HG03064 (cell line): Measurements from ENCODE around the gene DIS3L2.
"Not testable (repeated sequence)": the region's sequence is repeated elsewhere in the genome, so short reads cannot be mapped to it uniquely, and the experiment has no call there.

Source experiments
- ATAC-seq: cut with Tn5 transposase; IDR thresholded peaks from one replicate; pipeline ENCODE4 v1.9.1; 2021; ENCODE audit warnings: low read depth; ENCODE audit not compliant: unreplicated experiment

The DIS3L2 gene

DNA sequence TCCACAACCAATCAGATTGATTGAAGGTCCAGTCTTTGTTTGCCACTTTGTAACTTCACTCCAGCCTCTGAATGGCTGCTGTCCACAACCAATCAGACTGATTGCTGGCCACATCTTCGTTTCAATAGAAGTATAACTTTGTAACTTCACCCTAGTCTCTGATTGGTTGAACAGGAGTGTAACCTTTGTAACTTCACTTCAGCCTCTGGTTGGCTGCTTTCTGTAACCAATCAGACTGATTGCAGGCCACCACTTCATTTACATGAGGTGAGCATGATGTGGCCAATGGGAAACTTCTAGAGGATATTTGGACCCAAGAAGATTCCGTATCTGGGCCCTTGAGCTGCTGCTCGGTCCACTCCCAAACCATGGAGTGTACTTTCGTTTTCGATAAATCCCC lies 400.1 kb downstream of the DIS3L2 start:
- no peak for ATAC-seq

DNA sequence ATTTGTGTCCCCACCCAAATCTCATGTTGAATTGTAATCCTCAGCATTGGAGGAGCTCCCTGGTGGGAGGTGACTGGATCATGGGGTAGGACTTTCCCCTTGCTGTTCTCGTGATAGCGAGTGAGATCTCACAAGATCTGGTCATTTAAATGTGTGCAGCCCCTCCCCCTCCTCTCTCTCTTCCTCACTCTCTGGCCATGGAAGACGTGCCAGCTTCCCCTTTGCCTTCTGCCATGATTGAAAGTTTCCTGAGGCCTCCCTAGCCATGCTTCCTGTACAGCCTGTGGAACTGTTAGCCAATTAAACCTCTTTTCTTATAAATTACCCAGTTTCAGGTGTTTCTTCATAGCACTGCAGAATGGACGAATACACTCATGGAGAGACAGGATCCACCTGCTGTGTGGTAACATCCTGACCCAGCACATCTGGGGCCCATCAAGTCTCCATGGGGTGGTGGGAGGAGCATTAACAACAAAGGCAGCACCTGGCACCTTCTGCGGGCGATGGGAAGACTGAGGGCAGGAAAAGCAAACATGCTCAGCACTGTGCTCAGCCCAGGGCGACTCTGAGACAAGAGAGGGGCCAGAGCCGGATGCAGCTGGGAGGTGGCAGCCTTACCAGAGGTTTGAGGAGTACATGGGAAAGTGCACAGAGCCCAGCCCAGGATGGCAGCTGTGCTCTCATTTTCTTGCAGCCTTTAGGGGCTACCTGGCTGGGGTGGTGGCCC lies 400.8 kb downstream of the DIS3L2 start:
- ATAC-seq: no peak

DNA sequence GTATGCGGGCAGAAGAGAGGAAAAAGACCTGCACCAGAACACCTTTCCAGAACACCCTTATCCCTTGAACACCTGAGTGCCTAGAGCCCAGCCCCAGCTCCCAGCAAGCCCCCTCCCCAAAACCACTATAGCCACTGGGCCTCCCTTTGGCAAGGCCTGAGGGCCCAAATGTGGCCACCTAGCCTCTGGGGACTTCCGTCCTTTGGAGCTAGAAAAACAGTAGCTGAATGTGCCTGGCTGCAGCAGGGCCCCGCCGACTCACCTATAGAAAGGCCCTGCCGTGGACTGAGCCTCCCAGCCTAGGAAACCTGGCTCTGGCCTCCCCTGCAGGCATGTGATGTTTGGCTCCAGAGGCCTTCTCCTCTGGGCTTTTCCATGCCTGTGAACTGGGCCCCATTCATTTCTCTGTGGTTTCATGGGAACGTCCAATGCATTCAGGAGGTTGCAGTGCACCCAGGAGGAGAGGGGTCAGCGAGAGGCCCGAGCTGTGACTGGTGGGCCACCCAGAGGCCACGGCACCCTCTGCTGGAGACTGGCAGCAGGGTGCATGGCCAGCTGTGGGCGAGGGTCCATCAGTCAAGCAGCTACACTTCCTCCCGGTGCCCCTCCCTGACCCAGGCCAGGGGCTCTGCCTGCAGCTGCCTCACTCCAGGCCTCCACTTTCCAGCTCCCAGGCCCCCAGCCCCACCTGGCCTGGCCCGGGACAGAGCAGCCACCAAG lies 401.7 kb downstream of the DIS3L2 start:
- not testable (repeated sequence) for ATAC-seq

DNA sequence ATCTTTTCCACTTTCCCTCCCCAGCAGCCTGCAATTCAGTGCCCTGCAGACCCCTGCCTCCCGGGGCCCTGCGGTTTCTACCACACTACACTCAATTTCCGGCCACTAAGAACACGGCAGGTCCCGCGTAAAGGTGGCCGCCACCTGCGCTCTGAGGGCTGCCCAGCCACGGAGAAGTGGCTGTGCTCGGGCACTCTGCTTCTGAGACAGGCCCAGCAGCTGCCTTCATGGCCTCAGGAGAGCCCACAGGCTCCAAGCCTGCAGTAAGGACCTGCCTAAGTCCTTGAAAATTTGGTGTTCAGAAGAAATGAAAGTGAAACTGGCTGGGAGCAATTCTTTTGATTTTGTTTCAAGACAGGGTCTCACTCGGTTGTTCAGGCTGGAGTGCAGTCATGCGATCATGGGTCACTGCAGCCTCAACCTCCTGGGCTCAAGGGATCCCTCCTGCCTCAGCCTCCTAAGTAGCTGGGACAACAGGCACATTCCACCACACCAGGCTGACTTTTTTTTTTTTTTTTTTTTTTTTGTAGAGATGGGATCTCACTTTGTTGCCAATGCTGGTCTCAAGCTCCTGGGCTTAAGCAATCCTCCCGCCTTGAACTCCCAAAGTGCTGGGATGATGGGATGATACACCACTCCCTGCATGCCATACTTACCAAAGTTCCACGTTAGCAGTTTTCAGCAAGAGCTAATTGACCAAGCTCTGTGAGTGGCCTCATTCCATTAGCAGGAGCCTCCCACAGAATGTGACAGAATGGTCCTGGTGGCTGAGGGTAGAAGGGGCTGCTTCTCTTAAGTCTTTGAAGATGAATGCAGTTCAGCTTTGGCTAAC lies 402.5 kb downstream of the DIS3L2 start:
- no peak for ATAC-seq

DNA sequence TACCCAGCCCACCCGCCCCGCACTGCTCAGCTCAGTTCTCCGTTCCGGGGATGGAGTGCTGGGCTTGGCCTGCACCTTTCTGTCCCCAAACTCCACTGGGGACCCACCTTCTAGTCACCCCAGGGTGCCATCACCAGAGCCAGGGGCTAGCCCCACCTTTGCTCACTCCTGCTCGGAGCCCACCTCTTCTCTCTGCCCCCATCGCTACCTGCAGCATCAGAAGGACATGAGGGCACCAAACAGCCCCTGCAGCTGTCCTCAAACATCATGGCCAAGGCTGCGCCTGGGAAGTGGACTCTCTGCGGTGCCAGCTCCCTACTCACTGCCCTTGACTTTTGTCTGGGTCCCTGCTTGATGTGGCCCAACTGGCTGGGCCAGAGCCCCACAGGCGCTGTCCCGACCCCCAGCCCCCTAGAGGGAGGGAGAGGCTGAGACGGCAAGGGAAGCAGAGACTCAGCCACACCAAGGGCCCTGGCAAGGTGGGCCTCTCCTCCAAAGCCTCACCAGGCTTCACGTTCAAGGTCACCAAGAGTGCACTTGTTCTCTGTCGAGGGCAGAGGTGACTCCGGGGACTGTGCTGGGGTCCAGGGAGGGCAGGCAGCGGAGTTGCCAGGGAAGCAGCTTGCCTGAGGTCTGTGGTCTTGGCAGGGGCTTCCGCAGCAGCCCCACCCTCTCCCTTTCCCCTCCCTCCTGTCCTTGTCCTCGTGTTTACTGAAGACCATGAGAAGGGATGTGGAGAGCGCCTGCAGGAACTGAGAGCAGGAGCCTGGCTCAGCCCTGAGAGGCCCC lies 403.5 kb downstream of the DIS3L2 start:
- ATAC-seq: not testable (repeated sequence)

DNA sequence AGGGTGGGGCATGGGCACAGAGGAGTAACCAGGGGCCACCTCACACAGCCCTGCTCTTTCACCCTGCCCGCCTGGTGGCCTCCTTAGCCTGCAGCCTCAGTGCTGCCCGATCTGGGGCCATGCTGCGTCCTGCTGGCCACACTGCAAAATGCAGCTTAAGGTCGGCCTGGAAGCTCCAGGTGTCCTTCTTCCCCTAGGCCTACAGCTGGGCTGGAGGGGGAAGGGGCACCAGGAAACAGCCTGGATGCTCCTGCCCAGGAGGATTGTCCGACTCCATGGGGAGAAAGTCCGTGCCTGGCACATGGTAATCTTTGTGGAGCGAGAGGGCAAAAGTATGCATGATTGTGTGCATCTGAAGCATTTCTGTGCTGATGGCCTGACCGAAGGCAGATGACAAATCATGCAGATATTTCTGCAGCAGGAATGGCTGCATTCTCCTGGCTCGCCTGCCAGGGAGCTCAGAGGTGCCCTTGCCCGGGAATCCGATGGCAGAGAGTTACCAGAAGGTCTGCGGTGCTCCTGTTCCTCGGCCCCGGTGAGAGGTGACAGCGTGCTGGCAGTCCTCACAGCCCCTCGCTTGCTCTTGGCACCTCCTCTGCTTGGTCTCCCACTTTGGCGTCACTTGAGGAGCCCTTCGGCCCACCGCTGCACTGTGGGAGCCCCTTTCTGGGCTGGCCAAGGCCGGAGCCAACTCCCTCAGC lies 404.3 kb downstream of the DIS3L2 start:
- no peak for ATAC-seq

DNA sequence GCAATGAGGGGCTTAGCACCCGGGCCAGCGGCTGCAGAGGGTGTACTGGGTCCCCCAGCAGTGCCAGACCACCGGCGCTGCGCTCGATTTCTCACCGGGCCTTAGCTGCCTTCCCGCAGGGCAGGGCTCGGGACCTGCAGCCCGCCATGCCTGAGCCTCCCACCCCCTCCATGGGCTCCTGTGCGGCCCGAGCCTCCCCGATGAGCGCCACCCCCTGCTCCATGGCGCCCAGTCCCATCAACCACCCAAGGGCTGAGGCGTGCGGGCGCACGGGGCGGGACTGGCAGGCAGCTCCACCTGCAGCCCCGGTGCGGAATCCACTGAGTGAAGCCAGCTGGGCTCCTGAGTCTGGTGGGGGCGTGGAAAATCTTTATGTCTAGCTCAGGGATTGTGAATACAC lies 404.9 kb downstream of the DIS3L2 start:
- not testable (repeated sequence) for ATAC-seq

DNA sequence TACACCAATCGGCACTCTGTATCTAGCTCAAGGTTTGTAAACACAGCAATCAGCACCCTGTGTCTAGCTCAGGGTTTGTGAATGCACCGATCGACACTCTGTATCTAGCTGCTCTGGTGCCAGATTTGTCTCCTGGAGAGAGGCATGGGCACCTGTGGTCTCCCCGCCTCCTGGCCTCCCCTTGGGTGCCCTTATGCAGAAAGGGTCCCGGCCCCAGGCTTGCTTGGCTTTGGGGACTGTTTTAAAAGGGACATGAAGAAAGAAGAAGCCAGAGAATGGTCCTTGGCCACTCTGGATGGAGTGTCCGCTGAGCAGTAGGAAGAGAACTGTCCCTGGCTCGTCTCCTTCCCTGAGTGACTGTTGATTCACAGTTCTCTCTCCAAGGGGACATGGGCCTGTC lies 405.5 kb downstream of the DIS3L2 start:
- no peak for ATAC-seq

DNA sequence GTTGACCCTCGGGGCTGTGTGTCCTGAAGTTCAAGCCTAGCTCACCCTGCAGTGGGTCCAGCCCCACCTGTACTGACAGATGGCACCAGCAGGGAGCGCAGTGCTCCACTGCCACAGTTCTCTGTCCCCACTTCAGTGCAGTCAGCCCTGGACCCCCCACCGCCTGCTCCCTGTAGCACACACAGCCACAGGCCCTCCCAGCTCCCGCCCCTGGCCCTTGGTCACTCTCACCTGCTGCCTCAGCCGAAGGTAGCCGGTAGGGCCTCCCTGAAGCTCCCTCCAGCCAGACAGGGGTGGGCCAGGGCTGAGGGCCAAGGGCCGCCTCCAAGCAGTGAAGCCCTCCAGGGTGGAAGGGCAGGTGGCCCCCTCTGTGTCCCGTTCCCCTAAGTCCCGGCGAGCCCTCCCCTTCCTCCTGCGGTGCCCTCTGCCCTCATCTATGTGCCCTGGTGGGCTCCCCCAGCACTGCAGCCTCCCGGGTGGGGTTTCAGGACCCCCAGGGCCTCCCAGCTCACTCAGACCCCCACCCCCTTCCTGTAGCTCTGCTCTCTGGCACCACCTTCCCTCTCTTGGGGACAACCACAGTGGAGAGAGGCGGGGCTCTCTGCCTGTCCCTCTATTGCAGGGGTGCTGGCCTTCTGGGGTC lies 406.2 kb downstream of the DIS3L2 start:
- ATAC-seq: no peak

DNA sequence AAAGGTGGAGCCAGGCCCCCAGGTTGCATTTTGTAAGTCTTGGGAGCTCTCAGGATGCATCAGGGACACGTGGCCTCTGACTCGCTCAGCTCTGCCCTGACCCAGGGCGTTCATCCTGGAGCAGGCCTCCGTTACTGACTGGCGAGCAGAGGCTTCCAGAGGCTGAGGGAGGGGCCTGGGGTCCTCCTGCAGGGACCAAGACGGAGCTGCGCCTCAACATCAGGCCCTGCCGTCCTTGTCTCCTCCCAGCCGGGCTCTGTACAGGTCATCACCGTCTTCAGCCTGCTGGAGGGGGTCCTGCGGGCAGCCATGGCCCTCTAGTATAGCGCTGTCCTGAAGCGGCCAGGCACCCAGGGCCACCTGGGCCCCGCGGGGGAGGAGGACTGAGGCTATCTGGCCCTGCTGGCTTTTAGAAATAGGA lies 406.8 kb downstream of the DIS3L2 start:
- no peak for ATAC-seq

DNA sequence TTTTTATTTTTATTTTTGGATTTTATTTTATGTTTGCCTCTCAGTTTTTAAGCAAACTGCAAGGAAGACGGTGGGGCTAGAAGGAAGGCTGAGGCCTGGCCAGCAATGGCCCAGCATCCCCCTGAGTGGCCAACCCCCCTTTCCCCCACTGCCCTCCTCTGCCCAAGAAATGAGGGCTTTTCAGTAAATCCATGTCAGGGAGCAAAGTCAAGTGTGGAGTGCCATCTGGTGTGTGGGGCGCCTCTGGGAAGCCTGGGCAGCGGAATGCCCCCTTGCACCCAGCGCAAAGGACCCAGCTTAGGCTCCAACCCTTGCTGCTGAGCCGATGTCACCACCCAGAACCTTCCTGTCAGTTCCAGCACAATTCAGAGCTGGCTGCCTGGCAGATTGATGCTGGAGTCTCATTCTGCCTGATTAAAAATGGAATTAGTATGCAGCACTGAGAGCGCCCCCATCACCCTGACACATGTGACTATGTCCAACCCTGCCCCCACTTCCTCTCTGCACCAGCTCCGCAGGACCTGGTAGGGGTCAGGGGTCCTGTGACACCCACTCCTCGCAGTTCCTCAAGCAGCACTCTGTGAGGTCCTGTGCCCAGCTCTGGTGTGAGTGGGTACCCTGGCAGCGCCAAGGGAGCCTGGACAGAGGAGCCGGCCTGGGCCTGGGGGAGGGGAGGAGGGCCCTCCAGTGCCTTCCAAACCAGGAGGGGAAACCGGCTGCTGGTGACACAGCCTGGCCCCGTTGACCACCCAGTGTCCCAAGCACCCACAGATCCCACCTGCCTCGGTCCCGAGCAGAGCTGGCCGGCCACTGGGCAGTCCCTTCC lies 407.8 kb downstream of the DIS3L2 start:
- ATAC-seq: no peak

DNA sequence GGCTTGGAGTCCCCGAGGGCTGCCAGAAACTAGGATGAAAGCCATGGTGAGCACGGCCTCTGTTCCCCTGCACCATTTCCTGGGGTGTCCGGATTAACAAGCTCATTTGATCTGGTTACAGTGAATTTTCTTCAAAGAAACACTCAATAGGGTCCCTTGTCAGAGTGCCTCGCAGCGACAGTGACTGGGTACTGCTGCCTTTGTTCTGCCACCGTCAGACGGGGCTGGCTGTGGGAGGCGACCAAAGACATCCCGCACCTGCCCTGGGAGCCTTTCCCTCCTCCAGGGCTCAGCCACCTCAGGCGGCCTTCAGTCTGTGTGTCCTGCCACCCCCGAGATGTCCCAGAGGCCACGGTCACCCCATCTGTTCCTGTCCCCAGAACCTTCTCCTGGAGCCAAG lies 408.5 kb downstream of the DIS3L2 start:
- ATAC-seq: not testable (repeated sequence)

DNA sequence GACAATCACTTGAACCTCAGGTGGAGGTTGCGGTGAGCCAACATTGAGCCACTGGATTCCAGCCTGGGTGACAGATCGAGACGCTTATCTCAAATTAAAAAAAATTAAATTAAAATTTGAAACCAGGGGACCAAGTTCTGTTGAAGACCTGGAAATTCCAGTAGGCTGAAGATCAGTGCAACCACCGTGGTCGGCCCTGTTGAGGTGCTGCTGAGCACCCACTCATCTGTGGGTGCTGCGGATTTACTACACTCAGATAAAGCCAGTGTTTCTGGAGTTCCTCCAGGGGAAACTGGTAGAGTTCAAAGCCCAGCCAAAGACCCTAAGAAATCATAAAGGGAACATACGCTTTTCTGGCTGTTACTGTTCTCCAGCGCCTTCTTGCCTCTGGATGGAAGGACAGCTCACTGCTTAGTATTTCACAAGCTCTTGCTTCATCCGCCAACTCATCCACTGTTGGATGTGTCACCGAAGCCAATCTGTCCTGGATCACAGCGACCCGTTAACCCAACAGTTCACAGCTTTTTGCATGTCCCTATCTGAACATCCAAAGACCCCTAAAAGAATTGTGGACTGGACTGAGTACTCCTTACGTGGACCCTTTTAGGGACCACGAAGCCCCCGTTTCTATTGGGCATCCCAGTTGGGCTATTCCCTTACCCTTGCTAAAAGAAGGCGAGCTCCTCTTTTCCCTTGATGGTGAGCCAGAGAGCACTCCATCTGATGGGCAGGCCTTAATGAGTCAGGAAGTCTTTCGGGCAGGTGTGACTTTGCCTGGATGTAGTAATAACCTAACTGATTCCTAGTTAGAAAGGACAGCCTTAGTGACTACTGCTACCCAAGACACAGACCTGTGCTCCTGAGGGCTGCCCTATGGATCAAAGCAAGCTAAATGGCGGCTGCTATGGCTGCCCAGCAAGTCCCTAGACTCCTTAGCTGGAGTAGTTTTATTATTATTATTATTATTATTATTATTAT lies 411.0 kb downstream of the DIS3L2 start:
- no peak for ATAC-seq

DNA sequence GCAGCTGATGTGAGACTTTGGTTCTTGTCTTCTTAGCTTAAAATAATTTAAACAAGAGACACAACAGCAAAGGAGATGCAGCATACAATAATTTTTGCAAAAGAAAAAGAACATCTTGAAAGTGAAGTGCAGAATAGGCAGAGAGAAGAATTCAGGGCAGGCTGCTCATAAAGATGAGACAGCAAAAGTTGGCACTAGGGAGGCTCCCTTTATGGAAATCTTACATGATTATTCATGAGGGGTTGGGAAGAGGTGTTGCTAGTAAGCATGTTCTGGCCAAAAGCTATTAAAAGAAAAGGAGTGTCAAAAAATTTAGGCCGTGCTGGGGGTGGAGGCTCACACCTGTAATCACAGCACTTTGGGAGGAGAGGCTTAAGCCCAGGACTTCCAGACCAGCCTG lies 412.8 kb downstream of the DIS3L2 start:
- no peak for ATAC-seq

DNA sequence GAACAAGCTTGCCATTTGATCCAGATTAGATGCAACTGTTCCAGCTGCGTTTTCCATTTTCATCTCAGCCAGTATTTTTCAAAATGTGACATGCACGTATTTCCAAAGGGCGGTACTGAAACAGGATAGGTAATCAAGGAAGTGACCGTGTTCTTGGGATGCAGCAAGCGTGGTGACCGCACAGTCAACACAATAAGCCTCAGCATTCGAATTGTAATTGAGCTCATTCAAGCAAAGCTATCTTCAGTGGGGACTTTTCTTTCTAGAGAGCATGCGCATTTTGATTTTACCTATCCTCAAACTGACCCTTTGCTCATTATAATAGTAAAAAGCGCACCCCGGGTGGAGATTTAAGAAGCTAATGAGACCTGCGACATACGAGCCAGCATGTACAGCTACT lies 413.7 kb downstream of the DIS3L2 start:
- no peak for ATAC-seq

DNA sequence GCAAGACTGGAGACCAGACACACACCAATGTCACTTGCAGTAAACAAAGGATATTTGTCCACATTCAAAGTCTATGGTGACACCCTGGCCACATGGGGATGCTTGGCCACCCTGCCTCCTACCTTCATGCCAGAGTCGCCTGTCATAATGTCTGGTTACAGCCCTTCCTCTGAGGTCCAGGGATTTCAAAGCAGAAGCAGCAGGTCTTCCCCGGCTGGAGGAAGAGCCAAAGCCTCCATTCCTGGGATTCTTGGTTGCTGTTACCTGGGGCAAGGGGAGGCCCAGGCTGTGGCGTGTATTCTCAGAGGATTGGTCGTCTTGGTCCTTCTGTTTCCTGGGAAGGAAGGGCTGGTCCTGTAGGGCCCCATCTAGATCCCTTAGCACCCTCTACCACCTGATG lies 414.7 kb downstream of the DIS3L2 start:
- no peak for ATAC-seq

DNA sequence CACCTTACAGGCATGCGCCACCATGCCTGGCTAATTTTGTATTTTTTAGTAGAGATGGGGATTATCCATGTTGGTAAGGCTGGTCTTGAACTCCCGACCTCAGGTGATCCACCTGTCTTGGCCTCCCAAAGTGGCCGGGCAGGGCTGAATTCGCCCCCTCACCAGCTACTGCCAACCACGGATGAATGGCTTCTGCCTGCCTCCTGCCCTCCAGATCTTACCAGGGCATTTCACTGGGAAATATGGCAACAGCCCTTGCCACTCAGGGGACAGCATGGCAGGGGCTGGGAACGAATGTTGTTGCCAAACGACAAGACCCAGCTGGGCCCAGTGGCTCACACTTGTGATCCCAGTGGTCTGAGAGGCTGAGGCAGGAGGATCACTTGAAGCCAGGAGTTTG lies 415.2 kb downstream of the DIS3L2 start:
- no peak for ATAC-seq
